CD4-positive, alpha-beta T cell treated with Interleukin-4 for 1 hour (primary cell): Measurements from ENCODE around the gene BCAS2.
A peak's percentile ranks its signal among the peaks of the same experiment; 100 is the strongest.

Source experiments
- DNase-seq, 2 donors: peaks; one replicate each; pipeline ENCODE4 v3.0.0-alpha.2; 2020 to 2022

BCAS2 gene

GRCh38 chr1:114554577-114554976 lies 26.8 kb downstream of the BCAS2 start:
- DNase-seq, result no peak

GRCh38 chr1:114552106-114552639 lies 29.2 kb downstream of the BCAS2 start:
- no peak for DNase-seq

- DNase-seq, result no peak
These were observed 30.0 kb downstream of the BCAS2 start for GRCh38 chr1:114551400-114551799.

- no peak for DNase-seq
These were observed 31.1 kb downstream of the BCAS2 start for GRCh38 chr1:114550336-114550735.

GRCh38 chr1:114549137-114549536 lies 32.3 kb downstream of the BCAS2 start:
- DNase-seq, result no peak

GRCh38 chr1:114547076-114547475 lies 34.3 kb downstream of the BCAS2 start:
- DNase-seq, result no peak

- DNase-seq, result no peak
These were observed 35.6 kb downstream of the BCAS2 start for GRCh38 chr1:114545796-114546195.

GRCh38 chr1:114545315-114545714 lies 36.1 kb downstream of the BCAS2 start:
- DNase-seq, result no peak

- DNase-seq, result no peak
These were observed 40.6 kb downstream of the BCAS2 start for GRCh38 chr1:114540821-114541220.

- no peak for DNase-seq
These were observed 41.1 kb downstream of the BCAS2 start for GRCh38 chr1:114540272-114540671.

- no peak for DNase-seq
These were observed 45.4 kb downstream of the BCAS2 start for GRCh38 chr1:114536043-114536442.

- DNase-seq, result no peak
These were observed 46.0 kb downstream of the BCAS2 start for GRCh38 chr1:114535401-114535800.

GRCh38 chr1:114531094-114531493 lies 50.3 kb downstream of the BCAS2 start:
- no peak for DNase-seq

GRCh38 chr1:114530224-114530623 lies 51.2 kb downstream of the BCAS2 start:
- DNase-seq, result no peak

- peak in 1 of 2 donors; percentile 15 for DNase-seq
These were observed 56.5 kb downstream of the BCAS2 start for GRCh38 chr1:114524944-114525343.

GRCh38 chr1:114522264-114522575 lies 59.2 kb downstream of the BCAS2 start:
- no peak for DNase-seq

GRCh38 chr1:114521396-114522263 lies 59.8 kb downstream of the BCAS2 start:
- no peak for DNase-seq
